Measurements from ENCODE around the gene DDRGK1.

GRCh38 chr20:3224681-3225421, 20.4 kb upstream of the DDRGK1 start:
- TF ChIP-seq CTCF (IDR thresholded peaks at IDR 0.05) (no peak), EP300 (IDR thresholded peaks at IDR 0.05) (no peak)
